A673 (cell line): ENCODE results near the gene COLQ. TPM values are rescaled to one million over a fixed set of nuclear protein-coding genes. Genes with fewer than 3 reads are reported as not detected.

Experiments used
- BruUV-seq: library from RNA; stranded (reverse); fragments of 400-500 nt; replicated peaks from 2 replicates; lab custom pipeline; 2021; lab: Mats Ljungman, UMichigan
- CTCF ChIA-PET: fragments of 300-600 bp; sonication (Branson Sonifier 250); formaldehyde crosslinking; loops from one replicate; lab custom pipeline; 2022; ENCODE audit warnings: antibody characterized with exemption; lab: Charles Lee
- POLR2A ChIA-PET: fragments of 300-600 bp; sonication (Branson Sonifier 250); formaldehyde crosslinking; loops from one replicate; lab custom pipeline; 2022; ENCODE audit warnings: antibody characterized with exemption; ENCODE audit not compliant: low non-redundant PET; lab: Charles Lee
- DNase-seq: peaks from one replicate; pipeline ENCODE4 v3.0.0-alpha.2; 2015; ENCODE audit warnings: low spot score
- H3K27ac ChIP-seq: fragments of 200-600 bp; sonication (generic); 2 replicates; pipeline ENCODE4 v1.5.1; 2016; ENCODE audit warnings: mixed run types, low read depth, mild to moderate bottlenecking, mixed read lengths, antibody characterized with exemption, low read length; ENCODE audit not compliant: poor library complexity, severe bottlenecking
- H3K27me3 ChIP-seq: fragments of 200-600 bp; sonication (generic); replicated peaks from 2 replicates; pipeline ENCODE4 v1.6.1; 2017; ENCODE audit warnings: mixed run types, low read depth, mild to moderate bottlenecking, mixed read lengths, antibody characterized with exemption, low read length; ENCODE audit not compliant: insufficient read depth, poor library complexity
- H3K36me3 ChIP-seq: fragments of 200-600 bp; sonication (generic); 2 replicates; pipeline ENCODE4 v1.6.1; 2016; ENCODE audit warnings: mixed run types, mild to moderate bottlenecking, mixed read lengths, antibody characterized with exemption, low read length; ENCODE audit not compliant: insufficient read depth, poor library complexity, severe bottlenecking
- H3K4me1 ChIP-seq: fragments of 200-600 bp; sonication (generic); 2 replicates; pipeline ENCODE4 v1.6.1; 2017; ENCODE audit warnings: mixed run types, mild to moderate bottlenecking, mixed read lengths, antibody characterized with exemption, low read length; ENCODE audit not compliant: insufficient read depth, poor library complexity, severe bottlenecking
- H3K4me3 ChIP-seq: fragments of 200-600 bp; sonication (generic); 2 replicates; pipeline ENCODE4 v1.5.1; 2016; ENCODE audit warnings: low read depth, mixed run types, mild to moderate bottlenecking, mixed read lengths, low read length; ENCODE audit not compliant: poor library complexity, severe bottlenecking
- H3K9me3 ChIP-seq: fragments of 200-600 bp; sonication (generic); 2 replicates; pipeline ENCODE4 v1.6.1; 2016; ENCODE audit warnings: mixed run types, low read depth, mild to moderate bottlenecking, mixed read lengths, antibody characterized with exemption, low read length; ENCODE audit not compliant: poor library complexity, severe bottlenecking
- CTCF ChIP-seq: fragments of 300-800, 200-600 bp; sonication (generic); conservative IDR thresholded peaks from 2 replicates; pipeline ENCODE4 v1.5.1; 2017; ENCODE audit warnings: low read depth, mild to moderate bottlenecking, antibody characterized with exemption, low read length, moderate library complexity, mixed read lengths
- EZH2 ChIP-seq: fragments of 200-600 bp; sonication (generic); IDR thresholded peaks from 2 replicates; pipeline ENCODE4 v1.6.1; 2017; ENCODE audit warnings: borderline replicate concordance, low read depth, mild to moderate bottlenecking, mixed read lengths, antibody characterized with exemption, low read length; ENCODE audit not compliant: poor library complexity, severe bottlenecking
- intact Hi-C: fragments of 100-400 bp; cut with micrococcal nuclease; formaldehyde crosslinking; loops from one replicate; pipeline ENCODE4 v1.10.0; 2022; ENCODE audit not compliant: unreplicated experiment
- total RNA-seq: library from RNA; stranded (reverse); gene quantifications from 2 replicates; pipeline ENCODE4 v1.2.3, GENCODE V29; 2021

The COLQ gene
- total RNA-seq, 1 experiment from 2014 or later = 0.21 TPM

GRCh38 chr3:15541371-15541770, 19.9 kb upstream of the COLQ start:
- no TSS peak for BruUV-seq
- ChIA-PET POLR2A (no interaction called here), CTCF (no interaction called here)
- Histone ChIP-seq H3K4me1 (no peaks in the 10 kb centered on the region), H3K4me3 (no peak overlapping the region), H3K27ac (no peak overlapping the region), H3K9me3 (no peaks in the 10 kb centered on the region), H3K36me3 (no peaks in the 10 kb centered on the region), H3K27me3 (no peaks in the 10 kb centered on the region)
- intact Hi-C loops = no loop called here
- no peak for DNase-seq
- TF ChIP-seq EZH2 (no peak), CTCF (no peak)

GRCh38 chr3:15539066-15539465, 17.6 kb upstream of the COLQ start:
- intact Hi-C loops = no loop called here
- BruUV-seq = no TSS peak
- no peak for TF ChIP-seq EZH2
- TF ChIP-seq CTCF = no peak
- CTCF ChIA-PET = no interaction called here
- no peaks in the 10 kb centered on the region for H3K9me3 ChIP-seq
- no peaks in the 10 kb centered on the region for H3K36me3 ChIP-seq
- no peaks in the 10 kb centered on the region for H3K27me3 ChIP-seq
- H3K4me3 ChIP-seq = no peak overlapping the region
- H3K27ac ChIP-seq = no peak overlapping the region
- POLR2A ChIA-PET = no interaction called here
- DNase-seq = no peak
- no peaks in the 10 kb centered on the region for H3K4me1 ChIP-seq

GRCh38 chr3:15538345-15538744, 16.8 kb upstream of the COLQ start:
- H3K4me3 ChIP-seq = no peak overlapping the region
- DNase-seq = no peak
- no peak overlapping the region for H3K27ac ChIP-seq
- no peaks in the 10 kb centered on the region for H3K36me3 ChIP-seq
- intact Hi-C loops = no loop called here
- H3K27me3 ChIP-seq = no peaks in the 10 kb centered on the region
- no peaks in the 10 kb centered on the region for H3K9me3 ChIP-seq
- CTCF ChIA-PET = no interaction called here
- TF ChIP-seq EZH2 (no peak), CTCF (no peak)
- no TSS peak for BruUV-seq
- H3K4me1 ChIP-seq = no peaks in the 10 kb centered on the region
- POLR2A ChIA-PET = no interaction called here
